Ovary (tissue), 9 donors: Measurements from ENCODE around the gene EPHB1. TPM values are rescaled to one million over a fixed set of nuclear protein-coding genes. Genes with fewer than 3 reads are reported as not detected.

ENCODE experiments used
- DNase-seq, 5 donors: peaks; one replicate each; pipeline ENCODE4 v3.0.0-alpha.2; 2019 to 2020
- H3K27ac ChIP-seq, 2 donors: fragments of 200-600 bp; one replicate each; pipeline versions ENCODE4 v1.5.1 to v1.8.0; 2019 to 2022
- H3K27me3 ChIP-seq: fragments of 200-600 bp; one replicate; pipeline ENCODE4 v1.8.0; 2022
- H3K36me3 ChIP-seq: fragments of 200-600 bp; sonication (generic); one replicate; pipeline ENCODE4 v1.5.1; 2019
- H3K4me1 ChIP-seq: one replicate; pipeline ENCODE4 v1.8.1; 2013; ENCODE audit warnings: mild to moderate bottlenecking, moderate library complexity; ENCODE audit not compliant: insufficient read depth
- H3K4me3 ChIP-seq: fragments of 200-600 bp; sonication (generic); one replicate; pipeline ENCODE4 v1.5.1; 2017
- H3K9me3 ChIP-seq, 2 donors: fragments of 200-600 bp in 1 of 2; sonication (generic) in 1 of 2; one replicate each; pipeline versions ENCODE4 v1.5.1 to v1.8.1; 2013 to 2019; ENCODE audit warnings: mild to moderate bottlenecking in 1 of 2, moderate library complexity in 1 of 2
- CTCF ChIP-seq, 3 donors: fragments of 450-650 bp in 2 of 3; fragments of 200-600 bp in 1 of 3; IDR thresholded peaks; one replicate each; pipeline versions ENCODE4 v1.5.1 to v1.8.0; 2016 to 2022; ENCODE audit warnings: antibody characterized with exemption in 3 of 3, mild to moderate bottlenecking in 1 of 3
- EP300 ChIP-seq: sonication (generic); formaldehyde crosslinking; IDR thresholded peaks from one replicate; pipeline ENCODE4 v1.6.1; 2017; ENCODE audit warnings: antibody characterized with exemption
- POLR2A ChIP-seq: fragments of 450-650 bp; IDR thresholded peaks from one replicate; pipeline ENCODE4 v1.6.1; 2017; ENCODE audit warnings: antibody characterized with exemption, mild to moderate bottlenecking, moderate library complexity
- WGBS, 3 donors: extraction: QIAGEN DNeasy Blood & Tissue Kit in 1 of 3; methylation state at CpG; one replicate each; pipeline versions ENCODE4 v1.1.5 to v1.1.7; 2013 to 2017; 5-methylcytosine and 5-hydroxymethylcytosine counted together
- intact Hi-C, 4 donors: fragments of 100-400 bp; cut with DNase I; formaldehyde crosslinking; loops; one replicate each; pipeline versions ENCODE4 v1.11.0 to v1.15.1; 2022 to 2023
- polyA plus RNA-seq, 2 donors: library from polyadenylated mRNA; stranded (reverse); fragments of 200-250 nt in 1 of 2; fragments of 350-450 nt in 1 of 2; fragmentation: Illumina TruSeq in 1 of 2; extraction: RNeasy Lipid Tissue Mini Kit (QIAGEN cat#74804) in 1 of 2; gene quantifications; one replicate each; pipeline ENCODE4 v1.2.3, GENCODE V29; 2013 to 2014
- total RNA-seq, 7 donors: library from RNA; depleted of rRNA in 2 of 7; stranded (reverse); fragments of >200 nt in 2 of 7; fragmentation: NEBNext Ultra II Directional in 3 of 7; extraction: Animal tissue kit (Norgen Biotek cat#: 25700) in 3 of 7; gene quantifications; one replicate each; pipeline versions ENCODE4 v1.1.0 to v1.2.4, GENCODE V29; 2016 to 2023
- donor health status: DM: no; HTN: no; CAD: no; lungs with moderate emphysema.
- donor health status: DM: no; HTN: no; CAD: no.
- donor health status: Bipolar disorder and iron deficiency.
- donor health status: DM: yes; HTN: yes; CAD: no.
- donor health status: DM: no; HTN: no; CAD: no.
- donor health status: DM: yes; HTN: yes; CAD: no.

Gene EPHB1
- total and polyA plus RNA-seq, 9 donors = 0.25 to 2.7 (median 1.0) TPM

DNA sequence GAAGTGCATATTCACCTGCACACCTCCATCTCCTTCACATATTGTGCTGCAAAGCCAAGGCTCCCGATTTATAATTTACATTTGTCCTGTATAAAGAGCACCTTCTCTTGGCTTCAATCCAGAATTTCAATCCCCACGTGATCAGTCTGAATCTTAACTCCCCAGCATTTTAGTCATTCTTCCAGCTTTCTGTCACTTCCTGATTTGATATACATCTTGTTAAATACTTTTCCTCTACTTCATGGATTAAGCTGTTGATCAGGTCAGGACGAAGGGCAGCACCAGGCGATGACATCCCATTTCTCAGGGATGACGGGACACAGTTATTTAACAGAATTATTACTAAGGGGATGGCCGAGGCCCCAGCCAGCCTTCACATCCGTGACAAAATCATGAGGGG, 212.5 kb downstream of the EPHB1 start:
- Histone ChIP-seq H3K4me3 (no peak overlapping the region), H3K4me1 (no peaks in the 10 kb centered on the region), H3K27me3 (no peaks in the 10 kb centered on the region), H3K27ac (no peak overlapping the region), H3K36me3 (no peaks in the 10 kb centered on the region), H3K9me3 (no peaks in the 10 kb centered on the region)
- DNase-seq = no peak
- intact Hi-C loops = no loop called here
- 27 to 46% (median 35%) methylated on average over 7 of the region's 7 CpGs for WGBS, 3 donors
- no peak for TF ChIP-seq EP300
- no peak for TF ChIP-seq CTCF (IDR thresholded peaks at IDR 0.05)
- TF ChIP-seq POLR2A = no peak

- intact Hi-C loops = no loop called here
- TF ChIP-seq EP300 (no peak), POLR2A (no peak), CTCF (IDR thresholded peaks at IDR 0.05) (no peak)
- H3K4me3 ChIP-seq = no peak overlapping the region
- DNase-seq = no peak
- no peak overlapping the region for H3K27ac ChIP-seq
- 40 to 64% (median 47%) methylated on average over 2 of the region's 2 CpGs for WGBS, 3 donors
- no peaks in the 10 kb centered on the region for H3K4me1 ChIP-seq
- no peaks in the 10 kb centered on the region for H3K9me3 ChIP-seq
- no peaks in the 10 kb centered on the region for H3K36me3 ChIP-seq
- H3K27me3 ChIP-seq = no peaks in the 10 kb centered on the region
Measured at GRCh38 chr3:135008326-135008725, 213.3 kb downstream of the EPHB1 start.

DNA sequence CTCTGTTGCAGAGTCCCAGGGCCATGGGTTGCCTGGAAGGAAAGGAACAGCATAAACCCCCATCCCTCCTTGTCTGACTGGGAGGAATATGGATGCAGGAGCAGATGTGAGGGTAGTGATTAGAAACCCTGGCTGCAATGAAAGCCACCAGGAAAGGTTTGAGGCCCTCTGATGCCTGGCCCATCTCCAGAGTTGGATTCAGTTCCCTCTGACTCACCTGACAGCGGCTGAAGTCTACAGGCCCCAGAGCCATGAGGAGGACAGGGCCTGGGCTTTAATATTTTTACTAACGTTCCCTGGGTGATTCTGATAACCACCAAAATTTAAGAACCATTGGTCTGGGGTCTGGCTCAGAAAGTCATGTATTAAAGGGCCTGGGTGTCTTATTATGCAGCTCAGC, 214.0 kb downstream of the EPHB1 start:
- TF ChIP-seq CTCF (IDR thresholded peaks at IDR 0.05) (no peak), POLR2A (no peak), EP300 (no peak)
- Histone ChIP-seq H3K36me3 (no peaks in the 10 kb centered on the region), H3K27me3 (no peaks in the 10 kb centered on the region), H3K9me3 (no peaks in the 10 kb centered on the region), H3K4me3 (no peak overlapping the region), H3K27ac (no peak overlapping the region), H3K4me1 (no peaks in the 10 kb centered on the region)
- intact Hi-C loops = no loop called here
- no peak for DNase-seq
- WGBS, 3 donors = 74 to 88% (median 76%) methylated on average over 2 of the region's 2 CpGs

DNA sequence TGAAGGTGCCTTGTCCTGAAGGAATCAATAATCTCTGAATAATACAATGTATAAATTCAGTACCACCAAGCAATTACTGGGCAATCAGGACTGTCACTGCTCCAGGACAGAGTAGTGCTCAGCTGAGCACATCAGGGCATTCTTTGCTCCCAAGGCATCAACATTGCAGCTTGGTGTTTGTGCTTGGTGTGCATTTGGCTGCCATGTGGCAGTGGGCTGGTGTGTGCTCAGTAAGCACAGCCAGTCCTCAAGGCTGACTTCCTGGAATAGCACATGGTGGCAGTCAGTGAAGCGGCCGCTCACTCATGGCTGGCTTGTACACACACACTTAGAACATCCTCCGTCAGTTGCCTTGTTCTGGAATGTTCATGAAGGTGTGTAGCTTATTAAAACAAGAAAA, 217.0 kb downstream of the EPHB1 start:
- H3K4me1 ChIP-seq = no peaks in the 10 kb centered on the region
- 92 to 95% (median 95%) methylated on average over 3 of the region's 3 CpGs for WGBS, 3 donors
- H3K9me3 ChIP-seq = no peaks in the 10 kb centered on the region
- intact Hi-C loops = no loop called here
- no peak for DNase-seq
- TF ChIP-seq EP300 (no peak), POLR2A (no peak), CTCF (IDR thresholded peaks at IDR 0.05) (no peak)
- no peaks in the 10 kb centered on the region for H3K36me3 ChIP-seq
- no peak overlapping the region for H3K4me3 ChIP-seq
- no peak overlapping the region for H3K27ac ChIP-seq
- H3K27me3 ChIP-seq = no peaks in the 10 kb centered on the region

DNA sequence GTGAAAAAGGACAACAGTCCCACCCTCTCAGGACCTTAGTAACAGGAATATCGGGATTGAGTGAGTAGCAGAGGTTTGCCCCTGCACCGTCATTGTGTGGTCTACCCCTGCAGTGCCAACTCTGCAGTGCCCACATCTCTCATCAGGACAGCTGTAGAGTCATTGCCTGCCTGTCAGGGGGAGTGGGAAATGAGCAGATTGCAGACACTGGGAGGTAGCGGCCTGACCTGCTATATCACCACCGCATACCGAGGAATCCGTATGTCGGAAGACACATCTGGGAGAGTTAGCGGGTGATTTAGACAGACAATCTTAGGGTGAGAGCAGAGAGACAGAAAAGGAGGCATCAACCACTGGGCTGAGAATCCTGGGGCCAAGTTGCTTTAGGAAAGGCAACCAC, 218.1 kb downstream of the EPHB1 start:
- no peak for TF ChIP-seq CTCF (IDR thresholded peaks at IDR 0.05)
- TF ChIP-seq POLR2A = no peak
- no peak for TF ChIP-seq EP300
- Histone ChIP-seq H3K4me3 (no peak overlapping the region), H3K36me3 (no peaks in the 10 kb centered on the region), H3K9me3 (no peaks in the 10 kb centered on the region), H3K27ac (no peak overlapping the region), H3K27me3 (no peaks in the 10 kb centered on the region), H3K4me1 (no peaks in the 10 kb centered on the region)
- WGBS, 3 donors = 79 to 82% (median 80%) methylated on average over 8 of the region's 8 CpGs
- intact Hi-C loops = no loop called here
- DNase-seq = no peak
